Calu3 (cell line): ENCODE measurements around the gene ANAPC15. TPM values are rescaled to one million over a fixed set of nuclear protein-coding genes. Genes with fewer than 3 reads are reported as not detected.

Experiments
- BruUV-seq: library from RNA; stranded (reverse); fragments of 400-500 nt; replicated peaks from 2 replicates; lab custom pipeline; 2021; lab: Mats Ljungman, UMichigan
- CTCF ChIA-PET: fragments of 300-600 bp; sonication (Branson Sonifier 250); formaldehyde crosslinking; loops from one replicate; lab custom pipeline; 2022; ENCODE audit warnings: antibody characterized with exemption; lab: Charles Lee
- DNase-seq: peaks from one replicate; pipeline ENCODE4 v3.0.0; 2022
- H3K27ac Mint-ChIP-seq: one replicate; pipeline ENCODE4 v1.8.0; 2022; ENCODE audit warnings: mixed read lengths; ENCODE audit not compliant: unreplicated experiment
- H3K27me3 Mint-ChIP-seq: one replicate; pipeline ENCODE4 v1.8.0; 2022; ENCODE audit warnings: mixed read lengths; ENCODE audit not compliant: unreplicated experiment
- H3K36me3 Mint-ChIP-seq: one replicate; pipeline ENCODE4 v1.8.0; 2022; ENCODE audit warnings: mild to moderate bottlenecking, moderate library complexity, mixed read lengths; ENCODE audit not compliant: insufficient read depth, unreplicated experiment
- H3K4me1 Mint-ChIP-seq: one replicate; pipeline ENCODE4 v1.8.0; 2022; ENCODE audit warnings: mild to moderate bottlenecking, low read depth, mixed read lengths; ENCODE audit not compliant: unreplicated experiment
- H3K4me3 Mint-ChIP-seq: one replicate; pipeline ENCODE4 v1.8.0; 2022; ENCODE audit warnings: mild to moderate bottlenecking, low read depth, moderate library complexity, mixed read lengths; ENCODE audit not compliant: unreplicated experiment
- H3K9me3 Mint-ChIP-seq: one replicate; pipeline ENCODE4 v1.8.0; 2022; ENCODE audit warnings: low read depth, mixed read lengths; ENCODE audit not compliant: unreplicated experiment
- intact Hi-C: fragments of 100-400 bp; cut with micrococcal nuclease; formaldehyde crosslinking; loops from one replicate; pipeline ENCODE4 v1.10.0; 2022; ENCODE audit not compliant: unreplicated experiment
- total RNA-seq: library from RNA; stranded (reverse); gene quantifications from 2 replicates; pipeline ENCODE4 v1.2.3, GENCODE V29; 2022
- TF ChIP-seq, protein P1 (sequence below): fragments of 200-600 bp; IDR thresholded peaks from one replicate; pipeline ENCODE4 v1.8.0; 2022; ENCODE audit warnings: antibody characterized with exemption; ENCODE audit not compliant: unreplicated experiment

The ANAPC15 gene
- total RNA-seq, 1 experiment from 2014 or later = 29.4 TPM

DNA sequence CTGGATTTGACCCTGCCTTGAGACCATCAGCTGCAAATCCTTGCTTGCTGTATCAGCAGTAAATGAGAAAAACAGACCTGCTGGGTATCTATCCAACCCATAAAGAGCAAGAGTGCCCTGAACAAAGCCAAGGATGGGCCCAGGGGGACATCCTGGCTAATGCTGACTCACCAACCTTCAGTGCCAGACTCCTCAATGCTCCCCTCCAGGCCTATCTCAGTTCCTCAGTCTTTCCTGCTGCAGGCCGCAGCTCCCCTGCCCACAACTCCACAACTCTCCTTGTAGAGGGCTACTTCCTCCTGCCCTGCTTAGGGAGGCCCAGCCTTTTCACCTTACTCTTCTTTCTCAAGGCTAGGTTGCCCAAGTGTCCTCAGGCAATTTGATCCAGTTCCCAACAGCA lies 12.0 kb downstream of the ANAPC15 start:
- CTCF ChIA-PET = interaction anchor here (0.6 to 1.1 kb wide), 2 partner anchors 8 to 62 kb away, joined by 3 to 4 read pairs; no protein-coding TSS in a partner anchor
- Mint-ChIP-seq H3K27ac (peak overlapping the region; percentile 71), H3K36me3 (peaks cover 36% of the 10 kb centered on the region), H3K4me3 (no peak overlapping the region), H3K27me3 (no peaks in the 10 kb centered on the region), H3K4me1 (peaks cover 20% of the 10 kb centered on the region), H3K9me3 (no peaks in the 10 kb centered on the region)
- TF ChIP-seq, protein P1, sequence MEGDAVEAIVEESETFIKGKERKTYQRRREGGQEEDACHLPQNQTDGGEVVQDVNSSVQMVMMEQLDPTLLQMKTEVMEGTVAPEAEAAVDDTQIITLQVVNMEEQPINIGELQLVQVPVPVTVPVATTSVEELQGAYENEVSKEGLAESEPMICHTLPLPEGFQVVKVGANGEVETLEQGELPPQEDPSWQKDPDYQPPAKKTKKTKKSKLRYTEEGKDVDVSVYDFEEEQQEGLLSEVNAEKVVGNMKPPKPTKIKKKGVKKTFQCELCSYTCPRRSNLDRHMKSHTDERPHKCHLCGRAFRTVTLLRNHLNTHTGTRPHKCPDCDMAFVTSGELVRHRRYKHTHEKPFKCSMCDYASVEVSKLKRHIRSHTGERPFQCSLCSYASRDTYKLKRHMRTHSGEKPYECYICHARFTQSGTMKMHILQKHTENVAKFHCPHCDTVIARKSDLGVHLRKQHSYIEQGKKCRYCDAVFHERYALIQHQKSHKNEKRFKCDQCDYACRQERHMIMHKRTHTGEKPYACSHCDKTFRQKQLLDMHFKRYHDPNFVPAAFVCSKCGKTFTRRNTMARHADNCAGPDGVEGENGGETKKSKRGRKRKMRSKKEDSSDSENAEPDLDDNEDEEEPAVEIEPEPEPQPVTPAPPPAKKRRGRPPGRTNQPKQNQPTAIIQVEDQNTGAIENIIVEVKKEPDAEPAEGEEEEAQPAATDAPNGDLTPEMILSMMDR = no peak
- intact Hi-C loops = no loop called here
- no peak for DNase-seq
- BruUV-seq = no TSS peak

DNA sequence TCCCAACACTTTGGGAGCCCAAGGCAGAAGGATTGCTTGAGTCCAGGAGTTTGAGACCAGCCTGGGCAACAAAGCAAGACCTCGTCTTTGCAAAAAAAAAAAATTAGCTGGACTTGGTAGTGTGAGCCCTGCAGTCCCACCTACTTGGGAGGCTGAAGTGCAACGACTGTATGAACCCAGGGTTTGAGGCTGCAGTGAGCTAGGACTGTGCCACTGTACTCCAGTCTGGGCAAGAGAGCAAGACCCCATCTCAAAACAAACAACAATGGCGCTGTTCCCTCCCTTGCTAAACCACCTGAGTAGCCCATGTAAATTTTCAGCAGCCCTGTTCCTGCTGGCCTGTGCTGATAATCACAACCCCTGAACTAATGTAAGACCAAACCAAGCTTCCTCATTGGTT lies 12.5 kb downstream of the ANAPC15 start:
- TF ChIP-seq, protein P1 = no peak
- Mint-ChIP-seq H3K4me3 (no peak overlapping the region), H3K4me1 (peaks cover 20% of the 10 kb centered on the region), H3K36me3 (peaks cover 40% of the 10 kb centered on the region), H3K27me3 (no peaks in the 10 kb centered on the region), H3K9me3 (no peaks in the 10 kb centered on the region), H3K27ac (no peak overlapping the region)
- no TSS peak for BruUV-seq
- intact Hi-C loops = no loop called here
- CTCF ChIA-PET = interaction anchor here (0.6 to 1.3 kb wide), 4 partner anchors 8 to 62 kb away, joined by 3 to 4 read pairs (median 4); no protein-coding TSS in a partner anchor
- no peak for DNase-seq

DNA sequence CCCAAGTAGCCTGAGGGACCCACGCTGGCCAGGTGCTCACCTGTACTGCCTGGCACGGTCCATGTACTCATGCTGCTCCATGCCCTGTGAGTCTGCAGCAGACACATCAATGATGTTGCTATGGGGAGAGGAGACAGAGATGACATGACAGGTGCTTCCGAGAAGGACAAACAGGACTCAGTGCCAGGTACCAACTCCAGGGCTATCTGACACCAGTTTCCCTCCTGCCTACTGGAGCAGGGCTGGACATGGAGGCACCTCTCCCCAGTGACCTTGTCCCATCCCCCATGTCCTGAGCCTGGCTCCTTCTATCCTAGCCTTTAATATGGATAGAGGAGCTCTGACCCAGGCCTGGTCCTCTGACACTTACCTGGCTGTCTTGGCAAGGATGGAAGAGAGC lies 13.8 kb downstream of the ANAPC15 start:
- no TSS peak for BruUV-seq
- Mint-ChIP-seq H3K9me3 (no peaks in the 10 kb centered on the region), H3K36me3 (peaks cover 37% of the 10 kb centered on the region), H3K4me3 (no peak overlapping the region), H3K4me1 (peaks cover 20% of the 10 kb centered on the region), H3K27ac (no peak overlapping the region), H3K27me3 (no peaks in the 10 kb centered on the region)
- TF ChIP-seq, protein P1 = no peak
- CTCF ChIA-PET = interaction anchor here (1.3 kb wide), 2 partner anchors 7 to 73 kb away, joined by 3 to 4 read pairs; no protein-coding TSS in a partner anchor
- intact Hi-C loops = no loop called here
- no peak for DNase-seq

DNA sequence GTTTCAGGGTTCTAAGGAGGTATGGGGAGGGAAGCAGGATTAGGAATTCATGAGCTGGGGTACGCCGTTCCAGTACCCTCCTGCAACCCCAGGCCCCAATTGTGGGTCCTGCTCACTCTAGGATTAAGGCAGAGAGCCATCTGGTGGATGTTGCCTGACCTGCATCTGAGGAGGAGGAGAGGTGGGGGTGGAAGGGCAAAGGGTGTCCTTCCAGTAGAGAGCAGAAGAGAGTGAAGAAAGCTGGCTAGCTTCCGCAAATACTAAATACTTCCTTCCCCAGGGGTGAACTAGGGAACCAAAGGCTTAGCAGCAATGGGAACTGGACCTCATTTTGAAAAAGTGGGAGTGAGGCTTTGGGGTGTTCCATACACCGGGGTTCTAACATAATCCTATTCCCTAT lies 21.2 kb downstream of the ANAPC15 start:
- H3K27me3 Mint-ChIP-seq = no peaks in the 10 kb centered on the region
- no peak overlapping the region for H3K4me3 Mint-ChIP-seq
- no peak overlapping the region for H3K27ac Mint-ChIP-seq
- intact Hi-C loops = loop anchor here (1.0 kb wide), 1 partner anchor 66 kb away; no protein-coding TSS in a partner anchor
- peaks cover 11% of the 10 kb centered on the region for H3K36me3 Mint-ChIP-seq
- peak; percentile 70 for DNase-seq
- CTCF ChIA-PET = interaction anchor here (0.6 to 2.7 kb wide), 9 partner anchors 8 to 66 kb away, joined by 3 to 40 read pairs (median 3); no protein-coding TSS in a partner anchor
- TF ChIP-seq, protein P1 = peak; percentile 76
- H3K4me1 Mint-ChIP-seq = peaks cover 10% of the 10 kb centered on the region
- BruUV-seq = no TSS peak
- no peaks in the 10 kb centered on the region for H3K9me3 Mint-ChIP-seq
